GM12878 (cell line): ENCODE data around the gene CLEC16A. TPM values are rescaled to one million over a fixed set of nuclear protein-coding genes. Genes with fewer than 3 reads are reported as not detected.
A peak's percentile ranks its signal among the peaks of the same experiment; 100 is the strongest.

Source experiments
- BHLHE40 ChIP-seq, 2 experiments: fragments of 450-650 bp in 1 of 2; IDR thresholded peaks; 2 replicates each; pipeline ENCODE4 v1.6.1; 2011 to 2017; ENCODE audit warnings: low read depth in 2 of 2, borderline replicate concordance in 1 of 2, improper control_type of control experiment in 1 of 2, low read length in 1 of 2, mild to moderate bottlenecking in 1 of 2
- BRCA1 ChIP-seq: IDR thresholded peaks from 2 replicates; pipeline ENCODE4 v1.6.1; 2011; ENCODE audit warnings: low read depth, low read length, improper control_type of control experiment
- CHD1 ChIP-seq: IDR thresholded peaks from 2 replicates; pipeline ENCODE4 v1.6.1; 2012; ENCODE audit warnings: low read depth, low read length, improper control_type of control experiment
- CHD2 ChIP-seq: IDR thresholded peaks from 2 replicates; pipeline ENCODE4 v1.6.1; 2011; ENCODE audit warnings: low read depth, low read length, improper control_type of control experiment, borderline replicate concordance
- E4F1 ChIP-seq: fragments of 450-650 bp; IDR thresholded peaks from 2 replicates; pipeline ENCODE4 v1.6.1; 2018; ENCODE audit warnings: borderline replicate concordance, mild to moderate bottlenecking; ENCODE audit not compliant: partially characterized antibody
- ELK1 ChIP-seq: IDR thresholded peaks from 2 replicates; pipeline ENCODE4 v1.6.1; 2012; ENCODE audit warnings: low read depth, low read length, improper control_type of control experiment
- HDGF ChIP-seq: fragments of 450-650 bp; IDR thresholded peaks from 2 replicates; pipeline ENCODE4 v1.6.1; 2016; ENCODE audit warnings: antibody characterized with exemption
- HSF1 ChIP-seq: fragments of 150-350 bp; IDR thresholded peaks from 2 replicates; pipeline ENCODE4 v1.6.1; 2014; ENCODE audit warnings: mild to moderate bottlenecking, low read depth, low read length
- IKZF1 ChIP-seq: fragments of 450-650 bp; conservative IDR thresholded peaks from 2 replicates; pipeline ENCODE4 v1.6.1; 2017; ENCODE audit warnings: antibody characterized with exemption, mild to moderate bottlenecking
- IRF3 ChIP-seq: fragments of 450-650 bp; IDR thresholded peaks from 2 replicates; pipeline ENCODE4 v1.6.1; 2014; ENCODE audit warnings: mild to moderate bottlenecking
- KLF5 ChIP-seq: fragments of 450-650 bp; IDR thresholded peaks from 2 replicates; pipeline ENCODE4 v1.6.1; 2014; ENCODE audit warnings: mild to moderate bottlenecking; ENCODE audit not compliant: partially characterized antibody
- MYC ChIP-seq: IDR thresholded peaks from 2 replicates; pipeline ENCODE4 v1.6.1; 2011; ENCODE audit warnings: mild to moderate bottlenecking, low read length, moderate library complexity, inconsistent platforms; ENCODE audit not compliant: insufficient read depth, insufficient replicate concordance, insufficient read length, severe bottlenecking
- NFYA ChIP-seq: IDR thresholded peaks from 2 replicates; pipeline ENCODE4 v1.6.1; 2011; ENCODE audit warnings: low read depth, mild to moderate bottlenecking, low read length, improper control_type of control experiment, borderline replicate concordance
- NR2C1 ChIP-seq: fragments of 450-650 bp; IDR thresholded peaks from 2 replicates; pipeline ENCODE4 v1.6.1; 2017; ENCODE audit warnings: antibody characterized with exemption, mild to moderate bottlenecking, moderate library complexity
- PML ChIP-seq: IDR thresholded peaks from 2 replicates; pipeline ENCODE4 v1.6.1; 2012; ENCODE audit warnings: low read length, inconsistent platforms
- RELA ChIP-seq: fragments of 450-650 bp; IDR thresholded peaks from 2 replicates; pipeline ENCODE4 v1.8.0; 2014; ENCODE audit warnings: borderline replicate concordance; ENCODE audit not compliant: partially characterized antibody
- RFX5 ChIP-seq: IDR thresholded peaks from 2 replicates; pipeline ENCODE4 v1.6.1; 2011; ENCODE audit warnings: low read depth, low read length, improper control_type of control experiment
- SIN3A ChIP-seq: IDR thresholded peaks from 2 replicates; pipeline ENCODE4 v1.6.1; 2012; ENCODE audit warnings: low read depth, low read length, improper control_type of control experiment
- WRNIP1 ChIP-seq: IDR thresholded peaks from 2 replicates; pipeline ENCODE4 v1.6.1; 2011; ENCODE audit warnings: low read depth, low read length, improper control_type of control experiment, borderline replicate concordance
- ZNF207 ChIP-seq: fragments of 450-650 bp; IDR thresholded peaks from 2 replicates; pipeline ENCODE4 v1.6.1; 2014; ENCODE audit warnings: antibody characterized with exemption, mild to moderate bottlenecking, borderline replicate concordance
- ZNF217 ChIP-seq: fragments of 450-650 bp; IDR thresholded peaks from 2 replicates; pipeline ENCODE4 v1.6.1; 2017; ENCODE audit warnings: antibody characterized with exemption, mild to moderate bottlenecking
- polyA plus RNA-seq, 11 experiments: library from polyadenylated mRNA; depleted of rRNA in 4 of 11; unstranded in 6 of 11; stranded (reverse) in 5 of 11; fragments of >200 nt; fragmentation: Nextera tagmentation in 4 of 11; fragmentation: Illumina TruSeq in 1 of 11; extraction: Ambion mirVana in 4 of 11; extraction: Trizol in 1 of 11; gene quantifications; 1 replicate in 1 of 11; 2 replicates in 10 of 11; pipeline versions ENCODE4 v1.2.1 to v1.2.3, GENCODE V29; 2011 to 2016; ENCODE audit warnings: inconsistent platforms in 2 of 11, missing spikeins in 2 of 11, low read depth in 1 of 11
- total RNA-seq, 4 experiments: library from RNA; depleted of rRNA in 3 of 4; stranded (reverse); fragments of >200 nt in 3 of 4; fragmentation: Illumina TruSeq in 1 of 4; extraction: Trizol in 1 of 4; gene quantifications; 2 replicates each; pipeline versions ENCODE4 v1.2.1 to v1.2.3, GENCODE V29; 2013 to 2021
- TF ChIP-seq, protein P1 (sequence below): IDR thresholded peaks from 2 replicates; pipeline ENCODE4 v1.6.1; 2011; ENCODE audit warnings: low read depth, low read length, improper control_type of control experiment, borderline replicate concordance

The CLEC16A gene
- total and polyA plus RNA-seq, 10 of the 15 experiments (the other 5 are each of a cell fraction or from before 2014, with no cell fraction given) = 1.5 to 28.8 (median 19.2) TPM

- TF ChIP-seq BHLHE40 (IDR thresholded peaks at IDR 0.05; ENCODE audit: borderline replicate concordance in 1 of 2, low read depth in 2 of 2, low read length in 1 of 2) (peak in 1 of 2 experiments; percentile 66; a peak in 3 of 4 replicates), IKZF1 (peak; percentile 77), MYC (no peak), ZNF207 (peak; percentile 56; the same call in 1 of the 2 replicates), PML (no peak), ELK1 (no peak), E4F1 (no peak), HDGF (peak; percentile 94; the same call in 1 of the 2 replicates), CHD2 (peak; percentile 33; the same call in 1 of the 2 replicates), RFX5 (peak; percentile 16; the same call in 1 of the 2 replicates), HSF1 (no peak), NFYA (no peak), WRNIP1 (no peak), RELA (no peak), ZNF217 (peak; percentile 92), NR2C1 (no peak), SIN3A (no peak), IRF3 (no peak), BRCA1 (no peak), KLF5 (no peak), CHD1 (no peak)
- TF ChIP-seq, protein P1, sequence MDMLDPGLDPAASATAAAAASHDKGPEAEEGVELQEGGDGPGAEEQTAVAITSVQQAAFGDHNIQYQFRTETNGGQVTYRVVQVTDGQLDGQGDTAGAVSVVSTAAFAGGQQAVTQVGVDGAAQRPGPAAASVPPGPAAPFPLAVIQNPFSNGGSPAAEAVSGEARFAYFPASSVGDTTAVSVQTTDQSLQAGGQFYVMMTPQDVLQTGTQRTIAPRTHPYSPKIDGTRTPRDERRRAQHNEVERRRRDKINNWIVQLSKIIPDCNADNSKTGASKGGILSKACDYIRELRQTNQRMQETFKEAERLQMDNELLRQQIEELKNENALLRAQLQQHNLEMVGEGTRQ = no peak
Observed at GRCh38 chr16:11224894-11225676, 280.7 kb downstream of the CLEC16A start (continued).
